ENCODE measurements around the gene UBE2M. TPM values are rescaled to one million over a fixed set of nuclear protein-coding genes. Genes with fewer than 3 reads are reported as not detected.
A peak's percentile ranks its signal among the peaks of the same experiment; 100 is the strongest.
"Not testable (repeated sequence)": the region's sequence is repeated elsewhere in the genome, so short reads cannot be mapped to it uniquely, and the experiment has no call there.

Gene UBE2M
- total and polyA plus RNA-seq, 4 experiments from 2014 or later = 12.4 to 58.3 (median 39.5) TPM

GRCh38 chr19:58546019-58546530 lies 12.3 kb downstream of the UBE2M start:
- intact Hi-C loops (cut with micrococcal nuclease) = no loop called here

GRCh38 chr19:58545286-58546018 lies 13.0 kb downstream of the UBE2M start:
- intact Hi-C loops (cut with micrococcal nuclease) = no loop called here
- POLR2A ChIA-PET (ENCODE audit: partially characterized antibody) = interaction anchor here (0.6 to 5.6 kb wide), 7 partner anchors 9 to 346 kb away, joined by 3 to 104 read pairs (median 3); partner anchors contain the start of genes CHMP2A, MZF1, UBE2M and ZBTB45
- peak overlapping the region; percentile 92 to 95 (median 94) for H3K27ac Mint-ChIP-seq
- Histone ChIP-seq H3K36me3 (ENCODE audit: insufficient read depth, low read length) (peaks cover 35% of the 10 kb centered on the region), H3K9me3 (ENCODE audit: control insufficient read depth in 1 of 2, low read length in 2 of 2) (no peaks in the 10 kb centered on the region), H3K4me3 (ENCODE audit: low read length in 2 of 2) (peak overlapping the region; percentile 79 to 87), H3K27ac (ENCODE audit: low read depth, low read length) (peak overlapping the region; percentile 78), H3K4me1 (ENCODE audit: insufficient read depth, low read length) (peaks cover 30% of the 10 kb centered on the region), H3K27me3 (ENCODE audit: insufficient read depth, low read length) (no peaks in the 10 kb centered on the region)
- no peak for DNase-seq
- peaks cover 29 to 53% of the 10 kb centered on the region in 2 donors for H3K36me3 Mint-ChIP-seq
- H3K27me3 Mint-ChIP-seq = peaks cover 0 to 7% of the 10 kb centered on the region in 2 donors
- H3K9me3 Mint-ChIP-seq = peaks cover 0 to 9% (median 0%) of the 10 kb centered on the region in 8 donors
- peaks cover 20 to 39% (median 27%) of the 10 kb centered on the region in 4 donors for H3K4me1 Mint-ChIP-seq
- CTCF ChIA-PET (ENCODE audit: partially characterized antibody) = interaction anchor here (1.1 kb wide), 1 partner anchor 36 kb away, joined by 4 read pairs; no protein-coding TSS in a partner anchor
- H3K4me3 Mint-ChIP-seq = peak overlapping the region; percentile 91 to 95 (median 93)

More at GRCh38 chr19:58546019-58546530, 12.3 kb downstream of the UBE2M start:
- Mint-ChIP-seq H3K4me3 (peak overlapping the region; percentile 91 to 95 (median 93)), H3K9me3 (peaks cover 0 to 9% (median 0%) of the 10 kb centered on the region in 8 donors), H3K27ac (peak overlapping the region; percentile 92 to 95 (median 94)), H3K4me1 (peaks cover 20 to 39% (median 28%) of the 10 kb centered on the region in 4 donors), H3K36me3 (peaks cover 32 to 59% of the 10 kb centered on the region in 2 donors), H3K27me3 (peaks cover 0 to 7% of the 10 kb centered on the region in 2 donors)
- no peak for DNase-seq
- Histone ChIP-seq H3K4me1 (ENCODE audit: insufficient read depth, low read length) (peaks cover 30% of the 10 kb centered on the region), H3K4me3 (ENCODE audit: low read length in 2 of 2) (peak overlapping the region; percentile 79 to 87), H3K27me3 (ENCODE audit: insufficient read depth, low read length) (no peaks in the 10 kb centered on the region), H3K36me3 (ENCODE audit: insufficient read depth, low read length) (peaks cover 41% of the 10 kb centered on the region), H3K27ac (ENCODE audit: low read depth, low read length) (peak overlapping the region; percentile 78), H3K9me3 (ENCODE audit: control insufficient read depth in 1 of 2, low read length in 2 of 2) (no peaks in the 10 kb centered on the region)
- ChIA-PET CTCF (ENCODE audit: partially characterized antibody) (interaction anchor here (1.1 kb wide), 1 partner anchor 36 kb away, joined by 4 read pairs; no protein-coding TSS in a partner anchor), POLR2A (ENCODE audit: partially characterized antibody) (interaction anchor here (1.2 to 5.6 kb wide), 5 partner anchors 8 to 30 kb away, joined by 3 to 104 read pairs (median 89); partner anchors contain the start of genes CHMP2A, UBE2M and ZBTB45)

- H3K4me1 Mint-ChIP-seq = peaks cover 20 to 39% (median 27%) of the 10 kb centered on the region in 4 donors
- Histone ChIP-seq H3K27me3 (ENCODE audit: insufficient read depth, low read length) (no peaks in the 10 kb centered on the region), H3K9me3 (ENCODE audit: control insufficient read depth in 1 of 2, low read length in 2 of 2) (no peaks in the 10 kb centered on the region), H3K27ac (ENCODE audit: low read depth, low read length) (peak overlapping the region; percentile 78), H3K36me3 (ENCODE audit: insufficient read depth, low read length) (peaks cover 28% of the 10 kb centered on the region), H3K4me1 (ENCODE audit: insufficient read depth, low read length) (peaks cover 30% of the 10 kb centered on the region), H3K4me3 (ENCODE audit: low read length in 2 of 2) (peak overlapping the region; percentile 86 to 87)
- POLR2A ChIA-PET (ENCODE audit: partially characterized antibody) = interaction anchor here (0.6 to 5.6 kb wide), 17 partner anchors 9 to 695 kb away, joined by 3 to 104 read pairs (median 7); partner anchors contain the start of genes CHMP2A, MZF1, UBE2M and ZBTB45
- H3K4me3 Mint-ChIP-seq = peak overlapping the region; percentile 91 to 96 (median 94)
- peaks cover 25 to 48% of the 10 kb centered on the region in 2 donors for H3K36me3 Mint-ChIP-seq
- DNase-seq = peak in 1 of 5 donors; percentile 77
- CTCF ChIA-PET (ENCODE audit: partially characterized antibody) = interaction anchor here (0.6 to 1.6 kb wide), 3 partner anchors 25 to 37 kb away, joined by 4 to 13 read pairs (median 4); partner anchors contain the start of gene ZBTB45
- intact Hi-C loops (cut with micrococcal nuclease) = loop anchor here (1.0 kb wide), 7 partner anchors 11 to 104 kb away; partner anchors contain the start of genes CHMP2A, MZF1, ZBTB45 and ZNF132
- peak overlapping the region; percentile 92 to 100 (median 95) for H3K27ac Mint-ChIP-seq
- peaks cover 0 to 7% (median 0%) of the 10 kb centered on the region in 8 donors for H3K9me3 Mint-ChIP-seq
- H3K27me3 Mint-ChIP-seq = peaks cover 0 to 7% of the 10 kb centered on the region in 2 donors
Observed at GRCh38 chr19:58544591-58545285, 13.7 kb downstream of the UBE2M start.

GRCh38 chr19:58543826-58544590 lies 14.4 kb downstream of the UBE2M start, which contains the start of gene TRIM28:
TSS of gene TRIM28 (plus strand) at chr19:58544064. CDS start at chr19:58544758, 694 bp downstream.
- H3K27ac Mint-ChIP-seq = peak within 1 kb of the TSS; percentile 95 to 100 (median 99)
- DNase-seq = peak; percentile 100
- peak within 1 kb of the TSS; percentile 86 to 87 for H3K4me3 ChIP-seq (ENCODE audit: low read length in 2 of 2)
- ChIA-PET CTCF (ENCODE audit: partially characterized antibody) (interaction anchor here (0.6 to 1.6 kb wide), 4 partner anchors 24 to 45 kb away, joined by 3 to 13 read pairs (median 4); partner anchors contain the start of gene ZBTB45), POLR2A (ENCODE audit: partially characterized antibody) (interaction anchor here (0.6 to 5.6 kb wide), 21 partner anchors 10 to 694 kb away, joined by 3 to 104 read pairs (median 5); partner anchors contain the start of genes CHMP2A, MZF1, UBE2M and ZBTB45)
- peaks cover 21% of the 10 kb centered on the region for H3K36me3 ChIP-seq (ENCODE audit: insufficient read depth, low read length)
- peaks cover 30% of the 10 kb centered on the region for H3K4me1 ChIP-seq (ENCODE audit: insufficient read depth, low read length)
- H3K9me3 Mint-ChIP-seq = peaks cover 0 to 7% (median 0%) of the 10 kb centered on the region in 8 donors
- no peaks in the 10 kb centered on the region for H3K27me3 ChIP-seq (ENCODE audit: insufficient read depth, low read length)
- peaks cover 20 to 39% (median 27%) of the 10 kb centered on the region in 4 donors for H3K4me1 Mint-ChIP-seq
- H3K27me3 Mint-ChIP-seq = peaks cover 0 to 7% of the 10 kb centered on the region in 2 donors
- H3K27ac ChIP-seq (ENCODE audit: low read depth, low read length) = peak within 1 kb of the TSS; percentile 78
- peaks cover 25 to 41% of the 10 kb centered on the region in 2 donors for H3K36me3 Mint-ChIP-seq
- peak within 1 kb of the TSS; percentile 91 to 97 (median 95) for H3K4me3 Mint-ChIP-seq
- intact Hi-C loops (cut with micrococcal nuclease) = loop anchor here (1.0 kb wide), 7 partner anchors 11 to 104 kb away; partner anchors contain the start of genes CHMP2A, MZF1, ZBTB45 and ZNF132
- H3K9me3 ChIP-seq (ENCODE audit: control insufficient read depth in 1 of 2, low read length in 2 of 2) = no peaks in the 10 kb centered on the region

- ChIA-PET CTCF (ENCODE audit: partially characterized antibody) (interaction anchor here (1.3 to 1.6 kb wide), 2 partner anchors 23 to 33 kb away, joined by 4 to 13 read pairs; partner anchors contain the start of gene ZBTB45), POLR2A (ENCODE audit: partially characterized antibody) (interaction anchor here (0.7 to 5.6 kb wide), 10 partner anchors 11 to 180 kb away, joined by 3 to 104 read pairs (median 7); partner anchors contain the start of genes CHMP2A, MZF1, UBE2M and ZBTB45)
- H3K9me3 Mint-ChIP-seq; H3K4me3 ChIP-seq (ENCODE audit: low read length in 2 of 2); intact Hi-C loops (cut with micrococcal nuclease); H3K9me3 ChIP-seq (ENCODE audit: control insufficient read depth in 1 of 2, low read length in 2 of 2); H3K36me3 ChIP-seq (ENCODE audit: insufficient read depth, low read length); H3K27ac ChIP-seq (ENCODE audit: low read depth, low read length); DNase-seq; H3K27me3 ChIP-seq (ENCODE audit: insufficient read depth, low read length): not testable (repeated sequence)
- H3K4me1 Mint-ChIP-seq = peaks cover 24 to 44% (median 29%) of the 10 kb centered on the region in 4 donors
- H3K27me3 Mint-ChIP-seq = peaks cover 0 to 10% of the 10 kb centered on the region in 2 donors
- H3K4me1 ChIP-seq (ENCODE audit: insufficient read depth, low read length) = peaks cover 41% of the 10 kb centered on the region
- peak overlapping the region in 5 of 7 donors; percentile 70 to 95 (median 81) for H3K27ac Mint-ChIP-seq
- peak overlapping the region in 5 of 8 donors; percentile 24 to 59 (median 47) for H3K4me3 Mint-ChIP-seq
- H3K36me3 Mint-ChIP-seq = peaks cover 20 to 32% of the 10 kb centered on the region in 2 donors
Observed at GRCh38 chr19:58542641-58543372, 15.6 kb downstream of the UBE2M start.

Data from CD4-positive, alpha-beta memory T cell (primary cell).